Natural killer cell treated with Interleukin-12 subunit alpha and Interleukin-12 subunit beta and Interleukin-15 and Interleukin-18, amount 100 ng/mL, for 72 hours (primary cell): ENCODE data around the gene NDUFS7. TPM values are rescaled to one million over a fixed set of nuclear protein-coding genes. Genes with fewer than 3 reads are reported as not detected.
A peak's percentile ranks its signal among the peaks of the same experiment; 100 is the strongest.
"Not testable (repeated sequence)": the region's sequence is repeated elsewhere in the genome, so short reads cannot be mapped to it uniquely, and the experiment has no call there.

ENCODE experiments used
- ATAC-seq, 2 donors: fragments of 150-1000 bp; cut with Tn5 transposase in 1 of 2; sonication (Bioruptor Pico), chemical (Tn5 transposase) in 1 of 2; 2 replicates each; pipeline ENCODE4 v1.10.0; 2021
- DNase-seq: peaks from one replicate; pipeline ENCODE4 v3.0.0; 2022; ENCODE audit warnings: low spot score
- H3K27ac Mint-ChIP-seq, 2 donors: 1 replicate in 1 of 2; 2 replicates in 1 of 2; pipeline ENCODE4 v1.8.0; 2022; ENCODE audit warnings: mixed read lengths in 2 of 2, mild to moderate bottlenecking in 1 of 2, moderate library complexity in 1 of 2
- H3K27me3 Mint-ChIP-seq, 2 donors: 1 replicate in 1 of 2; 2 replicates in 1 of 2; pipeline ENCODE4 v1.8.0; 2022; ENCODE audit warnings: mixed read lengths in 2 of 2
- H3K36me3 Mint-ChIP-seq: one replicate; pipeline ENCODE4 v1.8.0; 2022; ENCODE audit warnings: mixed read lengths
- H3K4me1 Mint-ChIP-seq, 2 donors: 1 replicate in 1 of 2; 2 replicates in 1 of 2; pipeline ENCODE4 v1.8.0; 2022; ENCODE audit warnings: low read depth in 2 of 2, mixed read lengths in 2 of 2, mild to moderate bottlenecking in 1 of 2
- H3K4me3 Mint-ChIP-seq: one replicate; pipeline ENCODE4 v1.8.0; 2022; ENCODE audit warnings: mixed read lengths
- H3K9me3 Mint-ChIP-seq: 2 replicates; pipeline ENCODE4 v1.8.0; 2022; ENCODE audit warnings: mixed read lengths
- total RNA-seq, 2 donors: library from RNA; stranded (reverse); gene quantifications; one replicate each; pipeline ENCODE4 v1.2.3, GENCODE V29; 2022

Gene NDUFS7
- total RNA-seq, 2 donors from 2014 or later = 89.1 to 89.5 TPM

GRCh38 chr19:1417681-1418495, 34.2 kb downstream of the NDUFS7 start:
- Mint-ChIP-seq H3K4me3 (no peak overlapping the region), H3K36me3 (peaks cover 10% of the 10 kb centered on the region), H3K27me3 (no peaks in the 10 kb centered on the region), H3K4me1 (peaks cover 28 to 32% of the 10 kb centered on the region in 2 donors), H3K27ac (no peak overlapping the region), H3K9me3 (no peaks in the 10 kb centered on the region)
- ATAC-seq (no peak), DNase-seq (no peak)

DNA sequence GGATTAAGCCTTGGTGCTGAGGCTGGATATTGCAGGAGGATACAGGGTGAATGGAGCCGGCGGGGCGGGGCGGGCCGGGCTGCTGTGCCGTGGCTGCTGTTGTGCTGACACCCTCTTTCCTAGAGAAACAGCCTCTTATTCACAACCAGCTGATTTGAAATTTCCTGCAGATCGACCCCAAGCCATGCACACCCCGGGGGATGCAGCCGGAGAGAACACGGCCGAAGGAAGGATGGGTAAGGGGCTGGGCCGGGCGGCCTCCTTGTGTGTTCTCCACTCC, 34.7 kb downstream of the NDUFS7 start:
- no peak for ATAC-seq
- H3K27ac Mint-ChIP-seq = no peak overlapping the region

GRCh38 chr19:1418951-1419738, 35.4 kb downstream of the NDUFS7 start:
- Mint-ChIP-seq H3K27me3 (no peaks in the 10 kb centered on the region), H3K36me3 (peaks cover 16% of the 10 kb centered on the region), H3K27ac (no peak overlapping the region), H3K4me1 (peaks cover 20 to 29% of the 10 kb centered on the region in 2 donors), H3K9me3 (no peaks in the 10 kb centered on the region), H3K4me3 (no peak overlapping the region)
- ATAC-seq = no peak
- DNase-seq = no peak

More for the DNA sequence above, 34.7 kb downstream of the NDUFS7 start:
- Mint-ChIP-seq H3K4me1 (peaks cover 22 to 31% of the 10 kb centered on the region in 2 donors), H3K27me3 (no peaks in the 10 kb centered on the region), H3K4me3 (no peak overlapping the region), H3K9me3 (no peaks in the 10 kb centered on the region), H3K36me3 (peaks cover 15% of the 10 kb centered on the region)
- DNase-seq = no peak

DNA sequence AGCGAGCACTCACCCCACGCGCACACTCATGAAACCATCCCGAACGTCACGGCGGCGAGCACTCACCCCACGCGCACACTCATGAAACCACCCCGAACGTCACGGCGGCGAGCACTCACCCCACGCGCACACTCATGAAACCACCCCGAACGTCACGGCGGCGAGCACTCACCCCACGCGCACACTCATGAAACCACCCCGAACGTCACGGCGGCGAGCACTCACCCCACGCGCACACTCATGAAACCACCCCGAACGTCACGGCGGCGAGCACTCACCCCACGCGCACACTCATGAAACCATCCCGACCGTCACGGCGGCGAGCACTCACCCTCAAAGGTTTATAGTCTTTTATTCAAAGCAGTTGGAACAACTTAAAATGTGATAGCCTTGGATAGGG, 36.4 kb downstream of the NDUFS7 start:
- H3K36me3 Mint-ChIP-seq = peaks cover 16% of the 10 kb centered on the region

GRCh38 chr19:1420590-1420989, 36.9 kb downstream of the NDUFS7 start:
- no peak for DNase-seq
- peaks cover 16% of the 10 kb centered on the region for H3K36me3 Mint-ChIP-seq
- ATAC-seq = no peak
- no peaks in the 10 kb centered on the region for H3K27me3 Mint-ChIP-seq
- H3K4me3 Mint-ChIP-seq = no peak overlapping the region
- no peaks in the 10 kb centered on the region for H3K9me3 Mint-ChIP-seq
- H3K27ac Mint-ChIP-seq = no peak overlapping the region
- H3K4me1 Mint-ChIP-seq = peaks cover 12 to 26% of the 10 kb centered on the region in 2 donors

More for the DNA sequence above, 36.4 kb downstream of the NDUFS7 start:
- H3K27ac Mint-ChIP-seq, H3K4me3 Mint-ChIP-seq, H3K9me3 Mint-ChIP-seq, ATAC-seq, DNase-seq, H3K27me3 Mint-ChIP-seq: not testable (repeated sequence)
- peaks cover 18 to 30% of the 10 kb centered on the region in 2 donors for H3K4me1 Mint-ChIP-seq

DNA sequence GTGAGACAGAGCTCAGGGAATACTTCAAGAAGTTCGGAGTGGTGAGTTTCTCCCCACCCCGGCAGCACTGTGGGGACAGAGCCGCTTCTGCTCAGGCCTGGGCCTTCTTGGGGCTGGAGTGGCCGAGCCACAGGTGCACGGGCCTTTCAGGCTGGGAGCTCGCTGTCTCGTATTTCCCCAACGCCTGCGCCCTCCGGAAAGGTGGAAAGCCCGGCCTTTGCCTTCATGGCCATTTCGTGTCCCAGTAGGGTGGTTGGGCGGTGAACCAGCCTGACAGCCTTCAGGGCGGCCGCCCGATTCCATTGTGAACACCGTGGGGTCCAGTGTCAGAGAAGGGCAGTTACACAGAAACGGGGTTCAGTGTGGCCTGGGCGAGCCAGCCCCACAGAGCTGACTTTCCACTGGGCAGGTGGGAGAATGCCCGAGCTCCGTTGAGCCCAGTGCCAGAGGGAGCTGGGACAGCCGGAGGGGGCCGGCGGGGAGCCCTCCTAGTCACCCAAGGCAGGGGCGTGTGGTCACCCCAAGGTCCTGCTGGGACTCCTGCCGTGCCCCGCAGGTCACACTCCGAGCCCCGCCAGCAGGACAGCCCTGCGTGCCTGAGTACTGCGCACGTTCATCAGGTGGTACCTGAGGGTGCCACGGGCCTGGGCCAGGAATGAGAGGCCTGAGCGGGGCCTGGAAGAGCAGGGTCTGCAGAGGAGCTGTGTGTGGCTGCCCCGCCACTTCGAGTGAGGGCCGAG, 37.7 kb downstream of the NDUFS7 start:
- Mint-ChIP-seq H3K36me3 (peaks cover 16% of the 10 kb centered on the region), H3K27ac (no peak overlapping the region), H3K4me3 (no peak overlapping the region), H3K27me3 (no peaks in the 10 kb centered on the region), H3K4me1 (peaks cover 7 to 20% of the 10 kb centered on the region in 2 donors), H3K9me3 (no peaks in the 10 kb centered on the region)
- DNase-seq = no peak
- no peak for ATAC-seq

GRCh38 chr19:1421958-1422305, 38.2 kb downstream of the NDUFS7 start:
- ATAC-seq (peak in 1 of 2 donors; percentile 6), DNase-seq (no peak)
- H3K27me3 Mint-ChIP-seq = no peaks in the 10 kb centered on the region
- H3K4me3 Mint-ChIP-seq = no peak overlapping the region
- no peaks in the 10 kb centered on the region for H3K9me3 Mint-ChIP-seq
- H3K36me3 Mint-ChIP-seq = peaks cover 16% of the 10 kb centered on the region
- no peak overlapping the region for H3K27ac Mint-ChIP-seq
- H3K4me1 Mint-ChIP-seq = peaks cover 7 to 16% of the 10 kb centered on the region in 2 donors

GRCh38 chr19:1422360-1422759, 38.7 kb downstream of the NDUFS7 start:
- Mint-ChIP-seq H3K9me3 (no peaks in the 10 kb centered on the region), H3K4me1 (peaks cover 4 to 13% of the 10 kb centered on the region in 2 donors), H3K27me3 (no peaks in the 10 kb centered on the region), H3K36me3 (peaks cover 16% of the 10 kb centered on the region), H3K27ac (peak overlapping the region in 1 of 2 donors; percentile 39), H3K4me3 (no peak overlapping the region)
- DNase-seq (no peak), ATAC-seq (no peak)

DNA sequence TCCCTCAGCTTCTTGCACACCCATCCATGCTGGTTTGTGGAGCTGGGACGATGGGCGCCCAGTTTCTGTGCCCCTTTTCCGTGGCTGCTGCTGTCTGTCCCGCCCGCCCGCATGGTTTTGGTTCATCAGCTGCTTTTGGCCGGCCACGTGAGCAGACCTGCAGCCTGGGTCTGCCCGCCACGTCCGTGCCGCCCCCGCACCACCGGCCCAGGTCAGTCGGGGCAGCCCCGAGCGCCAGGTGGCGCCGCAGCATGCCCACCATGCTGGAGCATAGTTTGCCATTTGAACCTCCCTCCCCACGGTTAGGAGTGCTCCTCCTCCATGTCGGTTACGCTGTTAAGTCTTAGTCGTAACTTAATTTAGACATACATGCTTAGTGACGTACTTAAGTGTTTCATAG, 39.2 kb downstream of the NDUFS7 start:
- peak overlapping the region in 1 of 2 donors; percentile 39 for H3K27ac Mint-ChIP-seq

DNA sequence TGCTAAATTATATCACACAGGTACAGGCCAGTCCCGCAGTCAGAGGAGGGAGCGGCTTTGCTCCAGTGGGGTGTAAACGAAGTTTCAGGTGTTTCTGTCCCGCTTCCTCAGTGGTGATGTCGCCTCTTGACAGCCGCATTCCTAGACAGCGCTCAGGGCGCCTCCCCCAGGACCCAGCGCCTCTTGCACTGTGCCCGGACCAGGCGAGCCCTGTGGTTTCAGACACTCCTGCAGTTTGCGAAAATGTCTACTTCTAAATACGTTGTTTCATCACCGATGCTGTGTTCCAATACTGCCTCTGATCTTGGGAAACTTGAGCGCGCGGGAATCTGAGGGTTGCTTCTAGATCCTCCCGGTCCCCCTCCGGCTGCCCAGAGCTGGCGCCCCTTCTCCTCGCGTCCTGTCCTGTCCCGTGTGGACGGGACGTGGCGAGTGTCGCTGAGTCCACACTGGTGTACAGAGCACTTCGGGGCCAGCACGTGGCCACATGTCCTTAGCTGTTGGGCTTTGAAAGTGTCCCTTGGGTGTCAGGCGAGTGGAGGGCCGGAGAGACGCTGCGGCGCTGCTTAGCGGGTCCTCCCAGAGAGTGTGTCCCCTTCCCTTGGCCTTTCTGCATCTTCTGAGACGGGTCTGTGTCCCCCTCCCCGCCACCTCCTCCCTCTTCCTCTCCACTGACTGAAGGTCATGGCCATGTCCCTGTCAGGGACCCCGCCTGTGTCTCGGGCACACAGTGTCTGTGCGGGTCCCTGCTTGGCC, 39.9 kb downstream of the NDUFS7 start:
- H3K27ac Mint-ChIP-seq = no peak overlapping the region
- no peaks in the 10 kb centered on the region for H3K9me3 Mint-ChIP-seq
- H3K36me3 Mint-ChIP-seq = peaks cover 16% of the 10 kb centered on the region
- H3K4me1 Mint-ChIP-seq = peaks cover 0 to 10% of the 10 kb centered on the region in 2 donors
- no peaks in the 10 kb centered on the region for H3K27me3 Mint-ChIP-seq
- ATAC-seq (no peak), DNase-seq (no peak)
- no peak overlapping the region for H3K4me3 Mint-ChIP-seq

More for the DNA sequence above, 39.2 kb downstream of the NDUFS7 start:
- peaks cover 16% of the 10 kb centered on the region for H3K36me3 Mint-ChIP-seq
- no peak overlapping the region for H3K4me3 Mint-ChIP-seq
- ATAC-seq (no peak), DNase-seq (no peak)
- H3K9me3 Mint-ChIP-seq = no peaks in the 10 kb centered on the region
- H3K4me1 Mint-ChIP-seq = peaks cover 0 to 10% of the 10 kb centered on the region in 2 donors
- no peaks in the 10 kb centered on the region for H3K27me3 Mint-ChIP-seq

DNA sequence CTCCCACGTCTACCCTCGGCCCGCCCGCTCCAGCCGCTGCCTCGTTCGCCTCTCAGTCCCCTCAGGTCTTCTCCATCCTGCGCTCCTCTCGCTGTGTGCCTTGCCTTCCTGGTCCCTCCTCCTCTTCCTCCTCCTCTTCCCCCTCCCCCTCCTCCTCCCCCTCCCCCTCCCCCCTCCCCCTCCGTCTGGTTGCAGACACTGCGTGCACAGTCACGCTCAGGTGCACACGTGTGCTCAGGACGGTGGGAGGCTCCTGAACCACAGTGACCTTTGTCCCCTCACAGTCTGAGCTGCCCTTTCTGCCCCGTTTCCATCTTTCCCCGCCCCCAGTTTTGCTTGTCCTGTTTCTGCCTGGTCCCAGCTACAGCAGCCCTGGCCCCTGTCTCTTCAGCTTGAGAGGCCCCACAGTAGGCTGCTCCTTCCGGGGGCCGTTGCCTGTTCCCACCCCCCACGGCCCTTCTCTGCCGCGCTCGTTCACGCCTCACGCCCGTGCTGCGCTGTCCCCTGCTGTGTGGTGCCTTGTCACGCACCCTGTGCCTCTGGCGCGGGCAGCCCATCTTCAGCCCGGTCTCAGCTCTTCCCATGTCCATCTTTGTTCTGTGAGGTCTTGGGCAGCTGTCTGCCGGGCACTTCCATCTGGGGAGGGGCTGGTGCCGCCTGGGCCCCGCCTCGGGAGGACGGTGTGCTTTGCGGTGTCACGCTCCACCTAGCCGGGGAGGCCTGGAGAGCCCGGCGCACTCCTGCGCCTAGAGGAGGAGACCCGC, 40.7 kb downstream of the NDUFS7 start:
- Mint-ChIP-seq H3K36me3 (peaks cover 15% of the 10 kb centered on the region), H3K27me3 (no peaks in the 10 kb centered on the region), H3K27ac (no peak overlapping the region), H3K4me3 (no peak overlapping the region), H3K4me1 (peaks cover 0 to 8% of the 10 kb centered on the region in 2 donors), H3K9me3 (no peaks in the 10 kb centered on the region)
- ATAC-seq (no peak), DNase-seq (no peak)

DNA sequence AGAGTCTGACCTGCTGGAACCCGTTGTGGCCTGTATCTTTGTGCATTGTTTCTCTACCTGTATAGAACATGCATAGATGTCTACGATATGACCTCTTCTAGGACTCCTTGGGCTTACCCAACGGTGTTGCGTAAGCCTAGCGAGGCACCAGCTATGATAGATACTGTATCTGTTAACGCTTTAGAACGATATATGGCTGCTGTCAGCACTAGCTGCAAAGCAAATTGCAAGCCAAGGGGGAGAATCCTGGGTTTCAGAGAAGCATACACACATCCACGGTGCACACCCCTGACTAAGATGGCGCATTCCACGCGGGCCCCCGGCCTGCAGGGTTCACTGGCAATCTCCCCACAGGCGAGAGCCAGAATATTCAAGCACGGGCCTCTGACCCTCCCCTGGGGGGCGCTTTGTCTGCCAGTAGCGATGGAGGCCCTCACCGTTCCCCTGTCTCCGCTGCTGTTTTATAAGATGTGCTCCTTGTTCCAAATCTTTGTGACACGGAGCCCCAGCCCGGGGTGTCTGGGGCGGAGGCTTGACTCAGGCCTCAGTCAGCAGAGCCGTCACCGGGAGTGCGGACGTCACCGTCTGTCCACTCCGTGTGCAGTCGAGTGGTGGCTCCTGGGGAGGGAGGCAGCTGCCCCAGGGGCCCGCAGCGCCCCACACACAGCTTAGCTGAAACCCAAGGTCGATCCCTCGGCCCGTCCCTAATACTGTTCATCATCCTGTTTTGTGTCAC, 41.6 kb downstream of the NDUFS7 start:
- no peak for ATAC-seq
- H3K4me3 Mint-ChIP-seq = no peak overlapping the region
- no peak overlapping the region for H3K27ac Mint-ChIP-seq

More for the DNA sequence above, 41.6 kb downstream of the NDUFS7 start:
- DNase-seq = no peak
- H3K4me1 Mint-ChIP-seq = peaks cover 0 to 7% of the 10 kb centered on the region in 2 donors
- H3K36me3 Mint-ChIP-seq = peaks cover 12% of the 10 kb centered on the region
- H3K9me3 Mint-ChIP-seq = no peaks in the 10 kb centered on the region
- H3K27me3 Mint-ChIP-seq = no peaks in the 10 kb centered on the region
